GM13976 (cell line): Measurements from ENCODE around the gene TMEM45A.
"Not testable (repeated sequence)": the region's sequence is repeated elsewhere in the genome, so short reads cannot be mapped to it uniquely, and the experiment has no call there.

ENCODE experiments used
- DNase-seq: peaks from one replicate; pipeline ENCODE4 v3.0.0; 2012; ENCODE audit warnings: low spot score
- in situ Hi-C: fragments of 300-500 bp; cut with MboI; formaldehyde crosslinking; loops from one replicate; pipeline ENCODE4 v1.12.0; 2022; ENCODE audit warnings: low sequenced_read_pairs, mixed read lengths, inconsistent platforms; ENCODE audit not compliant: unreplicated experiment
- TF ChIP-seq, protein P1 (sequence below): IDR thresholded peaks from 2 replicates; pipeline ENCODE4 v1.5.1; 2012; ENCODE audit warnings: borderline replicate concordance, mild to moderate bottlenecking; ENCODE audit not compliant: insufficient read depth; ENCODE audit errors: extremely low read depth, missing control alignments, control extremely low read depth

TMEM45A gene

DNA sequence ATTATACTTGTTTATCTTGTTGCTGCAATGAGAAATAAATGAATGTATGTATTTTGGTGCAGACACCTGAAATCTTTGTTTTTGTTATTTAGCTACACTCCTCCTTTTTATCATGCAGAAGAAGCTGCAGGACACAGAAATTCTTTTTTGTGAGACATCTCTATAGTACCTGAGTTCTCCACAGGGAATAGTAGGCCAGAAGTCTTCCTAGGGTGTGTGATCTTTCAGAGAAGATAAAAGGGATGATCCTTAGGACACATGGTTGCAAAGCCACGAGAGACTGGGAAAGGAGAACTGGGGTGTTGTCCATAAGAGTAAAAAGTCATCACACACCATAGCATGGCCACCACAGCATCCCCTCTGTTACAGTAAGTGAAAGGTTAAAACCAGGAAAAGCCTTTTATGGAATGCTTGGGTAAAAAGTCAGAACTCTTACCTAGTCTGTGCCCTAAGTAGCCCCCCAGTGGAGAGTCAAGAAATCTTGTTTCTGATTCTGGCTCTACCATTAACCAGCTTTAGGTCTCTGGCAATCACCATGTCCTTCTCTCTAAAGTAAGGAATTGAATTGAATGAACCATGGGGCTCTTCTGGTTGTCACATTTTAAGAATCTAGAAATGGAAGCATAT lies 85.1 kb downstream of the TMEM45A start:
- no peak for DNase-seq
- TF ChIP-seq, protein P1, sequence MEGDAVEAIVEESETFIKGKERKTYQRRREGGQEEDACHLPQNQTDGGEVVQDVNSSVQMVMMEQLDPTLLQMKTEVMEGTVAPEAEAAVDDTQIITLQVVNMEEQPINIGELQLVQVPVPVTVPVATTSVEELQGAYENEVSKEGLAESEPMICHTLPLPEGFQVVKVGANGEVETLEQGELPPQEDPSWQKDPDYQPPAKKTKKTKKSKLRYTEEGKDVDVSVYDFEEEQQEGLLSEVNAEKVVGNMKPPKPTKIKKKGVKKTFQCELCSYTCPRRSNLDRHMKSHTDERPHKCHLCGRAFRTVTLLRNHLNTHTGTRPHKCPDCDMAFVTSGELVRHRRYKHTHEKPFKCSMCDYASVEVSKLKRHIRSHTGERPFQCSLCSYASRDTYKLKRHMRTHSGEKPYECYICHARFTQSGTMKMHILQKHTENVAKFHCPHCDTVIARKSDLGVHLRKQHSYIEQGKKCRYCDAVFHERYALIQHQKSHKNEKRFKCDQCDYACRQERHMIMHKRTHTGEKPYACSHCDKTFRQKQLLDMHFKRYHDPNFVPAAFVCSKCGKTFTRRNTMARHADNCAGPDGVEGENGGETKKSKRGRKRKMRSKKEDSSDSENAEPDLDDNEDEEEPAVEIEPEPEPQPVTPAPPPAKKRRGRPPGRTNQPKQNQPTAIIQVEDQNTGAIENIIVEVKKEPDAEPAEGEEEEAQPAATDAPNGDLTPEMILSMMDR = no peak
- in situ Hi-C loops = loop anchor here (25.0 kb wide), 1 partner anchor 740 kb away; no protein-coding TSS in a partner anchor

DNA sequence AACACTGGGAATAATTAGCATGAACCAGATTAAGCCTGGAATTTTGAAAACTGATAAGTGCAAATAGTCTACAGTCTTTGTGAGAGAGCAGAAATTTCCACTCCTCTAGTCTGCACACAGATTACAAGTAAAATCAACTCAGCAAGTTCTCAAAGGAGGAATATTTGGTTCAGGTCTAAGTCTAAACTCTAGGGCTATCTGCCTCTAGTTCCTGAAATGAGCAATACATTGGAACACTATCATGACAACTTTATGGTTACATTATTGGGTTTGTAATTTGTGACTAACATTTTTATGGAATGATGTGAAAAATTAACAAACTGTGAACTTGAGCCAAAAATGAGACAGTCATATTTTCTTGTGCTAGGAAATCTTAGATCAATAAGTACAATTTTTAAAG lies 86.2 kb downstream of the TMEM45A start:
- DNase-seq = no peak
- in situ Hi-C loops = loop anchor here (25.0 kb wide), 1 partner anchor 741 kb away; no protein-coding TSS in a partner anchor
- TF ChIP-seq, protein P1 = no peak

DNA sequence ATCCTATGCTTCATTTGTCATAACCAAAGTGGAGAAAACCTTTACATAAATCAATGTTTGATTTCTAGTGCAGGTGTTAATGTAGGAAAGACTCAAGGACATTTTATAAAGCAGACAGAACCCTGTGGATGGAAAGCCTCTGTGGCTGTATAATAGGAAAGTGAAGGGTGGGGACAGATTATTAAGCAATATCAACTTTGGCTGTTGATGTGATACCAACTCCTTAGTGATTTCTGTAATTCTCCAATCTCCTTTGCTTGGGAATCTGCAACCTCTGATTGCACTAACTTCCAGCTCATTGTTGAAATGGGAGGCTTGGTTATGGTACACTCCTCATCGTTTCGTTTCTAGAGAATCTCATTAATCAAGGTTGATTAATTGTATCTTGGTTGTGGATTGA lies 87.7 kb downstream of the TMEM45A start:
- in situ Hi-C loops = loop anchor here (25.0 kb wide), 1 partner anchor 743 kb away; no protein-coding TSS in a partner anchor
- DNase-seq = no peak
- TF ChIP-seq, protein P1 = no peak

DNA sequence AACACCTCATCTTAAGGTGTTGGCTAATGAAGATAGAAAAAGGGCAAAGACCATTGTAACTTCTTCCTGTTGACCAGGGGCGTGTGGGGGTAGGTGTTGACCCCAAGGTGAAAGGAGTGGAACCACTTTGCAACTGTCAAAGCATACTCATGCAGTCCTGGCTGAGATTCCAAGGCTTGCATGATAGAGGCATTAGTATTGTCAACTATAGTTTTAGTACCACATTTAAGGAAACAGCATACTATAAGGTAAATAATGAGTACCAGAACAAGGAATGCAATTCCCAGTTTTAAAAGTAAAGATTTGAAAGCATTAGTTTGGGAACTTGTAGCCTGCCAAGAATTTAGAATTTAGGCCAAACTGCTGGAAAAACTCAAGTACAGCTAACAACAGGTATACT lies 89.2 kb downstream of the TMEM45A start:
- TF ChIP-seq, protein P1 = no peak
- no peak for DNase-seq
- in situ Hi-C loops = loop anchor here (25.0 kb wide), 1 partner anchor 744 kb away; no protein-coding TSS in a partner anchor

DNA sequence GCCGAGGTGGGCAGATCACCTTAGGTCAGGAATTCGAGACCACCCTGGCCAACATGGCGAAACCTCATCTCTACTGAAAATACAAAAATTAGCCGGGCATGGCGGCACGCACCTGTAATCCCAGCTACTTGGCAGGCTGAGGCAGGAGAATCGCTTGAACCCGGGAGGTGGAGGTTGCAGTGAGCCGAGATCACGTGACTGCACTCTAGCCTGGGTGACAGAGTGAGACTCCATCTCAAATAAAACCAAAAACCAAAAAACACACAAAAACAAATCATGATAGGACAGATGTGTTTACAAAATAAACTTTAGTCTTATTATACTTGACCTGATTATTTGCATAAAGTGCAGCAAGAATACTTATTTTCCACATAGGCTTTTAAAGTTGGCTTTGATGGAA lies 89.7 kb downstream of the TMEM45A start:
- DNase-seq = not testable (repeated sequence)
- in situ Hi-C loops = loop anchor here (25.0 kb wide), 1 partner anchor 745 kb away; no protein-coding TSS in a partner anchor

DNA sequence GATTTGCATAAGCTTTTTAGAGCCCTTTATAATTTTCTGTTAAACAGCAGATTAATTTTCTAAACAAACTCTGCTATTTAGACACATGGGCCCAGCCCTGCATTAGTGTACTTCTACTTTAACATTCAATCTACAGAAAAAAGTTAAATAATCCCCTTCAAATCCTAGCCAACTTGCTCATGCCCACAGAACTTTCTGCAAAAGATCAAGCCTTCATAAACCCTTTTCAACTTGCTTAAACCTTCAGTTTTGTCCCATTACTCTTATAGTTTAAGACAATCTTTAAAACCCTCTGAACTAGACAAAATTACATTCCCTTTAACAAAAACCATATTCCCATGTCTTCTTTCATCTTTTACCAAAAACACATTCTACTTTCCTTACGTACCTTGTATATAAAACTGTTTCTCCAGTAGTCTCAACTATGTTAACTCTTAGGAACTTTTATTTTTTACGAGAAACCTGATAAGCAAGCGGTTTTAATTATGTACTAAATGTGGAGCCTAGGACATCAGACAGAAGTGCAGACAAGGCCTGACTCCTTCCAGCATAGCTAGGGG lies 91.8 kb downstream of the TMEM45A start:
- no peak for DNase-seq
- TF ChIP-seq, protein P1 = no peak
- in situ Hi-C loops = loop anchor here (25.0 kb wide), 1 partner anchor 747 kb away; no protein-coding TSS in a partner anchor

DNA sequence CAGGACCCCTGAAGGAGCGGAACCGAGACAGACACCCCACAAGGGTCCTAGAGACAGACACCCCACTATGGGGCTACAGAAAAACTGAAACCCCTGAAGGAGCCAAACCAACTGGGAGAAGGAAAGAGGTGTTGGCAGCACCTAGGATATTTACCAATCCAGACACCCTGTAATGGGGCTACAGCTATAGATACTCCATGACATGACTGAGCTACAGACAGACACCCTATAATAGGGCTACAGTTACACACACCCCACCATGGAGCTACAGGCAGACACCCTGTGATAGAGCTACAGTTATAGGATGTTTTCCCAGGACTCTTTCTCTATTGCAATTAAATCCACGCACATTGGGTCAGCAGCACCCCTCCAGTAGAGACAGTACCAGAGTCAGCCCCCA lies 94.4 kb downstream of the TMEM45A start:
- in situ Hi-C loops = loop anchor here (25.0 kb wide), 1 partner anchor 750 kb away; no protein-coding TSS in a partner anchor
- DNase-seq = no peak
- TF ChIP-seq, protein P1 = no peak
